ENCODE data around the gene CYB561A3. TPM values are rescaled to one million over a fixed set of nuclear protein-coding genes. Genes with fewer than 3 reads are reported as not detected.
"Not testable (repeated sequence)": the region's sequence is repeated elsewhere in the genome, so short reads cannot be mapped to it uniquely, and the experiment has no call there.

Gene CYB561A3
- total RNA-seq, 2 donors from 2014 or later = 64.2 to 88.5 TPM

GRCh38 chr11:61384271-61385242 is 22.9 kb upstream of the CYB561A3 start:
- TF ChIP-seq CTCF (IDR thresholded peaks at IDR 0.05) = no peak
- Histone ChIP-seq H3K9ac (ENCODE audit: low read depth in 2 of 2, low read length in 2 of 2) (peak overlapping the region in 1 of 2 donors; percentile 23), H3K27ac (no peak overlapping the region), H3K36me3 (no peaks in the 10 kb centered on the region), H3K4me3 (no peak overlapping the region), H3K4me1 (no peaks in the 10 kb centered on the region), H3K27me3 (no peaks in the 10 kb centered on the region), H3K9me3 (no peaks in the 10 kb centered on the region)
- no peak for DNase-seq
- intact Hi-C loops (cut with DNase I) = loop anchor here (1.0 to 10.0 kb wide), 2 partner anchors 48 to 130 kb away; no protein-coding TSS in a partner anchor

- DNase-seq; H3K4me3 ChIP-seq; H3K27ac ChIP-seq; H3K27me3 ChIP-seq; H3K9me3 ChIP-seq; H3K4me1 ChIP-seq; H3K36me3 ChIP-seq; H3K9ac ChIP-seq (ENCODE audit: low read depth in 2 of 2, low read length in 2 of 2): not testable (repeated sequence)
- intact Hi-C loops (cut with DNase I) = loop anchor here (10.0 kb wide), 1 partner anchor 129 kb away; no protein-coding TSS in a partner anchor
Observed at GRCh38 chr11:61383859-61384258, 22.2 kb upstream of the CYB561A3 start.

GRCh38 chr11:61380884-61381283 is 19.2 kb upstream of the CYB561A3 start:
- Histone ChIP-seq H3K4me3 (no peak overlapping the region), H3K36me3 (no peaks in the 10 kb centered on the region), H3K9me3 (no peaks in the 10 kb centered on the region), H3K9ac (ENCODE audit: low read depth in 2 of 2, low read length in 2 of 2) (no peak overlapping the region), H3K27me3 (no peaks in the 10 kb centered on the region), H3K4me1 (no peaks in the 10 kb centered on the region), H3K27ac (no peak overlapping the region)
- intact Hi-C loops (cut with DNase I) = loop anchor here (10.0 kb wide), 1 partner anchor 126 kb away; no protein-coding TSS in a partner anchor
- no peak for TF ChIP-seq CTCF (IDR thresholded peaks at IDR 0.05)
- no peak for DNase-seq

- no peak for DNase-seq
- Histone ChIP-seq H3K27ac (no peak overlapping the region), H3K4me1 (no peaks in the 10 kb centered on the region)
Observed at GRCh38 chr11:61378713-61379313, 17.1 kb upstream of the CYB561A3 start.

GRCh38 chr11:61377461-61378160 is 15.9 kb upstream of the CYB561A3 start:
- H3K27ac ChIP-seq = no peak overlapping the region
- no peak overlapping the region for H3K4me3 ChIP-seq
- no peak for TF ChIP-seq CTCF (IDR thresholded peaks at IDR 0.05)
- no peaks in the 10 kb centered on the region for H3K36me3 ChIP-seq
- no peaks in the 10 kb centered on the region for H3K9me3 ChIP-seq
- DNase-seq = no peak
- no peak overlapping the region for H3K9ac ChIP-seq (ENCODE audit: low read depth in 2 of 2, low read length in 2 of 2)
- H3K4me1 ChIP-seq = no peaks in the 10 kb centered on the region
- intact Hi-C loops (cut with DNase I) = no loop called here
- H3K27me3 ChIP-seq = no peaks in the 10 kb centered on the region

More at GRCh38 chr11:61378713-61379313, 17.1 kb upstream of the CYB561A3 start:
- no peaks in the 10 kb centered on the region for H3K27me3 ChIP-seq
- no peak for TF ChIP-seq CTCF (IDR thresholded peaks at IDR 0.05)
- no peaks in the 10 kb centered on the region for H3K36me3 ChIP-seq
- H3K9me3 ChIP-seq = no peaks in the 10 kb centered on the region
- no peak overlapping the region for H3K9ac ChIP-seq (ENCODE audit: low read depth in 2 of 2, low read length in 2 of 2)
- no peak overlapping the region for H3K4me3 ChIP-seq
- intact Hi-C loops (cut with DNase I) = no loop called here

All from colonic mucosa (tissue), 4 donors.